WTC11 (cell line): Measurements from ENCODE around the gene LCN15.
"Not testable (repeated sequence)": the region's sequence is repeated elsewhere in the genome, so short reads cannot be mapped to it uniquely, and the experiment has no call there.

Source experiments
- JUN ChIP-seq: sonication (generic); formaldehyde crosslinking; IDR thresholded peaks from 2 replicates; pipeline ENCODE4 v1.8.0; 2023; ENCODE audit warnings: mild to moderate bottlenecking, missing genetic modification reagents
- TEAD4 ChIP-seq: sonication (generic); formaldehyde crosslinking; IDR thresholded peaks from 2 replicates; pipeline ENCODE4 v1.8.0; 2022; ENCODE audit warnings: mild to moderate bottlenecking, missing genetic modification reagents
- TF ChIP-seq, protein P1 (sequence below): fragments of 200-600 bp; IDR thresholded peaks from 2 replicates; pipeline ENCODE4 v1.8.0; 2022; ENCODE audit warnings: antibody characterized with exemption
- TF ChIP-seq, protein P2 (sequence below): fragments of 250-450 bp; sonication (Bioruptor Pico); IDR thresholded peaks from 2 replicates; pipeline ENCODE4 v1.9.0; 2021; ENCODE audit warnings: moderate library complexity, mild to moderate bottlenecking, inconsistent platforms, borderline replicate concordance
- TF ChIP-seq, protein P3 (sequence below): sonication (generic); formaldehyde crosslinking; IDR thresholded peaks from 2 replicates; pipeline ENCODE4 v1.8.1; 2023; ENCODE audit warnings: mild to moderate bottlenecking, missing genetic modification reagents, moderate library complexity
- TF ChIP-seq, protein P4 (sequence below): fragments of 250-450 bp; sonication (Bioruptor Pico); IDR thresholded peaks from 2 replicates; pipeline ENCODE4 v1.8.0; 2021; ENCODE audit warnings: mild to moderate bottlenecking
- TF ChIP-seq, protein P5 (sequence below): sonication (generic); formaldehyde crosslinking; IDR thresholded peaks from 2 replicates; pipeline ENCODE4 v1.8.1; 2023; ENCODE audit warnings: mild to moderate bottlenecking, missing genetic modification reagents
- TF ChIP-seq, protein P6 (sequence below): sonication (generic); formaldehyde crosslinking; IDR thresholded peaks from 2 replicates; pipeline ENCODE4 v1.8.1; 2022; ENCODE audit warnings: low read depth, mild to moderate bottlenecking, moderate library complexity, missing genetic modification reagents, borderline replicate concordance
- TF ChIP-seq, protein P7 (sequence below): sonication (generic); formaldehyde crosslinking; IDR thresholded peaks from 2 replicates; pipeline ENCODE4 v1.8.1; 2023; ENCODE audit warnings: mild to moderate bottlenecking, missing genetic modification reagents, moderate library complexity

DNA sequence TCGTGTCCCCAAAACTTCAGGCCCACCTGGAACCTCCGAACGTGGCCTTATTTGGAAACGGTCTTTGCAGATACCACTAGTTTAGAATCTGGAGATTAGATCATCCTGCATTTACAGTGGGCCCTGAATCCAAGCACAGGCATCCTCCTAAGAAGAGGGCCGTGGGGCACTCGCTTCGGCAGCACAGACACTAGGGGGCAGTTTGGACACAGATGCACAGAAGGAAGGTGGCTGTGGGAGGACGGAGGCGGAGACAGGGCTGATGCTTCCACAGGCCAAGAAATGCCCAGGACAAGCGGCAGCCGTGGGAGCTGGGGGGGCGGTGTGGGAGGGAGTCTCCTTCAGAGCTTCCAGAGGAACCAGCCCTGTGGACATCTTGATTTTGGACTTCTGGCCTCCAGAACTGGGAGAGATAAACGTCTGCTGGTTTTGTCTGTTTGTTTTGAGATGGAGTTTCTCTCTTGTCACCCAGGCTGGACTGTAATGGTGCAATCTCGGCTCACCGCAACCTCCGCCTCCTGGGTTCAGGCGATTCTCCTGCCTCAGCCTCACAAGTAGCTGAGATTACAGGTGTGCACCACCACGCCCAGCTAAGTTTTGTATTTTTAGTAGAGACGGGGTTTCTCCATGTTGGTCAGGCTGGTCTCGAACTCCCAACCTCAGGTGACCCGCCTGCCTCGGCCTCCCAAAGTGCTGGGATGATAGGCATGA is 3.3 kb downstream of the LCN15 start:
- TF ChIP-seq, protein P1, sequence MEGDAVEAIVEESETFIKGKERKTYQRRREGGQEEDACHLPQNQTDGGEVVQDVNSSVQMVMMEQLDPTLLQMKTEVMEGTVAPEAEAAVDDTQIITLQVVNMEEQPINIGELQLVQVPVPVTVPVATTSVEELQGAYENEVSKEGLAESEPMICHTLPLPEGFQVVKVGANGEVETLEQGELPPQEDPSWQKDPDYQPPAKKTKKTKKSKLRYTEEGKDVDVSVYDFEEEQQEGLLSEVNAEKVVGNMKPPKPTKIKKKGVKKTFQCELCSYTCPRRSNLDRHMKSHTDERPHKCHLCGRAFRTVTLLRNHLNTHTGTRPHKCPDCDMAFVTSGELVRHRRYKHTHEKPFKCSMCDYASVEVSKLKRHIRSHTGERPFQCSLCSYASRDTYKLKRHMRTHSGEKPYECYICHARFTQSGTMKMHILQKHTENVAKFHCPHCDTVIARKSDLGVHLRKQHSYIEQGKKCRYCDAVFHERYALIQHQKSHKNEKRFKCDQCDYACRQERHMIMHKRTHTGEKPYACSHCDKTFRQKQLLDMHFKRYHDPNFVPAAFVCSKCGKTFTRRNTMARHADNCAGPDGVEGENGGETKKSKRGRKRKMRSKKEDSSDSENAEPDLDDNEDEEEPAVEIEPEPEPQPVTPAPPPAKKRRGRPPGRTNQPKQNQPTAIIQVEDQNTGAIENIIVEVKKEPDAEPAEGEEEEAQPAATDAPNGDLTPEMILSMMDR: not testable (repeated sequence)
- TF ChIP-seq, protein P2, sequence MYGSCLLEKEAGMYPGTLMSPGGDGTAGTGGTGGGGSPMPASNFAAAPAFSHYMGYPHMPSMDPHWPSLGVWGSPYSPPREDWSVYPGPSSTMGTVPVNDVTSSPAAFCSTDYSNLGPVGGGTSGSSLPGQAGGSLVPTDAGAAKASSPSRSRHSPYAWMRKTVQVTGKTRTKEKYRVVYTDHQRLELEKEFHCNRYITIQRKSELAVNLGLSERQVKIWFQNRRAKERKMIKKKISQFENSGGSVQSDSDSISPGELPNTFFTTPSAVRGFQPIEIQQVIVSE: not testable (repeated sequence)
- TF ChIP-seq, protein P3, sequence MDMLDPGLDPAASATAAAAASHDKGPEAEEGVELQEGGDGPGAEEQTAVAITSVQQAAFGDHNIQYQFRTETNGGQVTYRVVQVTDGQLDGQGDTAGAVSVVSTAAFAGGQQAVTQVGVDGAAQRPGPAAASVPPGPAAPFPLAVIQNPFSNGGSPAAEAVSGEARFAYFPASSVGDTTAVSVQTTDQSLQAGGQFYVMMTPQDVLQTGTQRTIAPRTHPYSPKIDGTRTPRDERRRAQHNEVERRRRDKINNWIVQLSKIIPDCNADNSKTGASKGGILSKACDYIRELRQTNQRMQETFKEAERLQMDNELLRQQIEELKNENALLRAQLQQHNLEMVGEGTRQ: not testable (repeated sequence)
- TF ChIP-seq JUN, TEAD4 (CRISPR knock-in tag): not testable (repeated sequence)
- TF ChIP-seq, protein P4, sequence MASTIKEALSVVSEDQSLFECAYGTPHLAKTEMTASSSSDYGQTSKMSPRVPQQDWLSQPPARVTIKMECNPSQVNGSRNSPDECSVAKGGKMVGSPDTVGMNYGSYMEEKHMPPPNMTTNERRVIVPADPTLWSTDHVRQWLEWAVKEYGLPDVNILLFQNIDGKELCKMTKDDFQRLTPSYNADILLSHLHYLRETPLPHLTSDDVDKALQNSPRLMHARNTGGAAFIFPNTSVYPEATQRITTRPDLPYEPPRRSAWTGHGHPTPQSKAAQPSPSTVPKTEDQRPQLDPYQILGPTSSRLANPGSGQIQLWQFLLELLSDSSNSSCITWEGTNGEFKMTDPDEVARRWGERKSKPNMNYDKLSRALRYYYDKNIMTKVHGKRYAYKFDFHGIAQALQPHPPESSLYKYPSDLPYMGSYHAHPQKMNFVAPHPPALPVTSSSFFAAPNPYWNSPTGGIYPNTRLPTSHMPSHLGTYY (CRISPR knock-in tag): not testable (repeated sequence)
- TF ChIP-seq, protein P5, sequence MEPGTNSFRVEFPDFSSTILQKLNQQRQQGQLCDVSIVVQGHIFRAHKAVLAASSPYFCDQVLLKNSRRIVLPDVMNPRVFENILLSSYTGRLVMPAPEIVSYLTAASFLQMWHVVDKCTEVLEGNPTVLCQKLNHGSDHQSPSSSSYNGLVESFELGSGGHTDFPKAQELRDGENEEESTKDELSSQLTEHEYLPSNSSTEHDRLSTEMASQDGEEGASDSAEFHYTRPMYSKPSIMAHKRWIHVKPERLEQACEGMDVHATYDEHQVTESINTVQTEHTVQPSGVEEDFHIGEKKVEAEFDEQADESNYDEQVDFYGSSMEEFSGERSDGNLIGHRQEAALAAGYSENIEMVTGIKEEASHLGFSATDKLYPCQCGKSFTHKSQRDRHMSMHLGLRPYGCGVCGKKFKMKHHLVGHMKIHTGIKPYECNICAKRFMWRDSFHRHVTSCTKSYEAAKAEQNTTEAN: not testable (repeated sequence)
- TF ChIP-seq, protein P6, sequence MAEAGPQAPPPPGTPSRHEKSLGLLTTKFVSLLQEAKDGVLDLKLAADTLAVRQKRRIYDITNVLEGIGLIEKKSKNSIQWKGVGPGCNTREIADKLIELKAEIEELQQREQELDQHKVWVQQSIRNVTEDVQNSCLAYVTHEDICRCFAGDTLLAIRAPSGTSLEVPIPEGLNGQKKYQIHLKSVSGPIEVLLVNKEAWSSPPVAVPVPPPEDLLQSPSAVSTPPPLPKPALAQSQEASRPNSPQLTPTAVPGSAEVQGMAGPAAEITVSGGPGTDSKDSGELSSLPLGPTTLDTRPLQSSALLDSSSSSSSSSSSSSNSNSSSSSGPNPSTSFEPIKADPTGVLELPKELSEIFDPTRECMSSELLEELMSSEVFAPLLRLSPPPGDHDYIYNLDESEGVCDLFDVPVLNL: not testable (repeated sequence)
- TF ChIP-seq, protein P7, sequence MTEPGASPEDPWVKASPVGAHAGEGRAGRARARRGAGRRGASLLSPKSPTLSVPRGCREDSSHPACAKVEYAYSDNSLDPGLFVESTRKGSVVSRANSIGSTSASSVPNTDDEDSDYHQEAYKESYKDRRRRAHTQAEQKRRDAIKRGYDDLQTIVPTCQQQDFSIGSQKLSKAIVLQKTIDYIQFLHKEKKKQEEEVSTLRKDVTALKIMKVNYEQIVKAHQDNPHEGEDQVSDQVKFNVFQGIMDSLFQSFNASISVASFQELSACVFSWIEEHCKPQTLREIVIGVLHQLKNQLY (CRISPR knock-in tag): not testable (repeated sequence)
